ENCODE measurements around the gene INSYN2A. TPM values are rescaled to one million over a fixed set of nuclear protein-coding genes. Genes with fewer than 3 reads are reported as not detected.

The INSYN2A gene
- total and polyA plus RNA-seq, 10 of the 15 experiments (the other 5 are each of a cell fraction or from before 2014, with no cell fraction given): not detected

- Histone ChIP-seq H3K9ac (ENCODE audit: control insufficient read depth, insufficient read depth, low read length) (no peak overlapping the region), H3K27me3 (replicated peaks in 1 of 2; ENCODE audit: control insufficient read depth in 2 of 2, insufficient read depth in 2 of 2, low read length in 1 of 2) (no peaks in the 10 kb centered on the region), H3K79me2 (ENCODE audit: control insufficient read depth, insufficient read depth, low read length) (no peaks in the 10 kb centered on the region), H3K4me1 (ENCODE audit: control insufficient read depth, insufficient read depth, low read length) (no peaks in the 10 kb centered on the region), H3K4me2 (ENCODE audit: control insufficient read depth, insufficient read depth) (no peak overlapping the region), H3K4me3 (no peak overlapping the region), H3K9me3 (replicated peaks; ENCODE audit: control insufficient read depth, insufficient read depth, low read length) (no peaks in the 10 kb centered on the region), H3K36me3 (ENCODE audit: control insufficient read depth in 2 of 2, insufficient read depth in 2 of 2, low read length in 1 of 2) (no peaks in the 10 kb centered on the region), H3K27ac (ENCODE audit: control insufficient read depth, insufficient read depth) (no peak overlapping the region), H4K20me1 (ENCODE audit: control insufficient read depth, insufficient read depth) (no peaks in the 10 kb centered on the region), H2AFZ (ENCODE audit: control insufficient read depth, low read depth, low read length) (no peak overlapping the region)
- in situ Hi-C loops (cut with MboI): no loop called here
- TF ChIP-seq SIX5 (IDR thresholded peaks at IDR 0.05; ENCODE audit: low read depth, low read length, severe bottlenecking) (no peak), RBBP5 (conservative IDR thresholded peaks at IDR 0.05) (no peak), LARP7 (IDR thresholded peaks at IDR 0.05) (no peak), SRF (IDR thresholded peaks at IDR 0.05; ENCODE audit: low read depth in 2 of 2, low read length in 2 of 2) (no peak), CEBPZ (IDR thresholded peaks at IDR 0.05; ENCODE audit: low read depth, low read length) (no peak), E2F4 (IDR thresholded peaks at IDR 0.05; ENCODE audit: low read depth, low read length) (no peak), RELA (IDR thresholded peaks at IDR 0.05; ENCODE audit: borderline replicate concordance, partially characterized antibody) (no peak), YY1 (IDR thresholded peaks at IDR 0.05; ENCODE audit: low read depth, low read length) (no peak), NR2F1 (conservative IDR thresholded peaks at IDR 0.05) (no peak)
- ATAC-seq (no peak), FAIRE-seq (no peak), DNase-seq (ENCODE audit: low read depth, low spot score) (no peak)
- POLR2A ChIA-PET: no interaction called here
- RAD21 ChIA-PET (ENCODE audit: unreplicated experiment): no interaction called here
- SMC1A ChIA-PET (ENCODE audit: uncharacterized antibody, unreplicated experiment): no interaction called here
- BruUV-seq (replicated peaks): no TSS peak
- CTCF ChIA-PET: no interaction called here
- WGBS (ENCODE audit: insufficient coverage, insufficient replicate concordance, low lambda C conversion rate, missing lambda C conversion rate): 66% methylated on average over 38 of the region's 40 CpGs
- intact Hi-C loops (cut with micrococcal nuclease; ENCODE audit: unreplicated experiment): no loop called here
Measured at GRCh38 chr10:127175357-127176110, 20.9 kb downstream of the INSYN2A start.

Data from GM12878 (cell line).